ENCODE results near the gene SLIT3.

Gene SLIT3

GRCh38 chr5:168793841-168794837, 506.8 kb downstream of the SLIT3 start:
- no peak for DNase-seq (ENCODE audit: low spot score)

DNA sequence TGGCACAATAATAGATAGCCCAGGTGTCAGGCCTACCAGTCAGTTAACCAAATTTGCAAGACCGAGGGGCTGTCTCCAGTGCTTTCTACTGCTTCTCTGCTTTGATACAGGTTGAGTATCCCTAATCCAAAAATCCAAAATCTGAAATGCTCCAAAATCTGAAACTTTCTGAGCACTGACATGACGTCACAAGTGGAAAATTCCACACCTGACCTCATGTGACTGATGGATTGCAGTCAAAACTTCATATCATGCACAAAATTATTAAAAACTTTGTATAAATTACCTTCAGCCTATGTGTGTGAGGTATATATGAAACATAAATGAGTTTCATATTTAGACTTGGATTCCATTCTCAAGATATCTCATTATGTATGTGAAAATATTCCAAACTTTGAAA, 508.3 kb downstream of the SLIT3 start:
- DNase-seq (ENCODE audit: low spot score) = no peak

DNA sequence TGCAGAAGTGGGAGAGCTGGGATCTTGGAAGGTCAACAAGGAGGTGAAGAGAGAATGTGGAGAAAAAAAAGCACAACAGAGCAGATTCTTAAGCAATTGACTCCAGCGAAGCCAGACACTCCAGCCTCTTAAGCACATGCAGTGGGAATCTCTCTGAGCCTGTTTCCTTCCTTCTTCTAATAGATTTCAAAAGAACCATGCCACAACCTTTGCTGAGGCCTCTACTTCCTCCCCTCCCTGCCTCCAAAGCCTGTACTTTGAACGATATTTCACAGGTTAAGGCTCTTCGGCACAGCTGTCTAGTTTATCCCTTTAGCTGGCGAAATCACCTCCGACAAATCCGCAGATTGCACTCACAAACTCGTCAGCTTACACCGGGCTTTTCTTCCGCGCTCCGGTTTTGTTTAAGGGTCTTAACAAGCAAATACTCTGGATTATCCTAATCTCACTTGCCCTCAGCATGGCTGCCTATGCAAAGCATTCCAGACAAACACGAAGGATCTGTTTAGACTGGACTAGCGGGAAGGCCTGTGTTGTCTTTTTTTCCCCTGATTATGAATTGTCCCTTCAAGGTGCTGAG, 510.2 kb downstream of the SLIT3 start:
- no peak for DNase-seq (ENCODE audit: low spot score)

- no peak for DNase-seq (ENCODE audit: low spot score)
Observed at GRCh38 chr5:168790002-168790635, 510.8 kb downstream of the SLIT3 start.

DNA sequence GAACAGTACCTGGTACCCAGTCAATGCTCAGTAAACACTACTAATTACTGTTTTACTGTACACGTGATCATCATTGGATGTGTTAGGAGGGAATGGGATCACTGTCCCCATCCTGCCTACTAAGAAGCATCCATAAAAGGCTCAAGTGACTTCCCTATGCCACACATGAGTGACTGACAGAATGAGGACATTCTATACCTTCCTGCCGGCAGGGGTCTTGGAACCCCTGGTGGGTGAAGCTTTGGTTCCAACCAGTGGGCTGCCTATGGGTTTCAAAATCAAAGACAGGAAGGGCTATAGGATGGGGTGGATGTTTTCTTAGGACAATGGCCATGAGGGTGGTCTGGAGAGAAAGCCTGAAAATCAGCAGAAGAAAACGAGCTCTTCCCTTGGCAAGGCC, 512.2 kb downstream of the SLIT3 start:
- DNase-seq (ENCODE audit: low spot score) = no peak

DNA sequence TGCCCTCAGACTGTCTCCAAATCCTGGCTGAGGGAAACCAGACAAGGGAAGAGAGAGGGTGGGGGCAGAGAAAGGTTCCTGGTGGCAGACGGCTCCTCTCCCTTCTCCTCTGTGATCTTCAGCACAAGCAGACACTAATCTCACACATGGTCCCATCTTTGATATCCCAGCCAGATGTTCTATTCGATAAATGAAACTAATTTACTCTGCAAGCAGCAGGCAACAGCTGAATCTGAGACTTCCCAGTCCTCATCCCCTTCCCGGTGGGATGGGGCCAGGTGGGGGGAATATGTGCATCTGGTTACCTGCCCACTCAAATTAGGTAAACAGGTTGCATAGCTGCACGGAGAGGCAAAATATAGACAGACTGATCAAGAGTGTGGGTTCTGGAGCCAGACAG, 512.8 kb downstream of the SLIT3 start:
- DNase-seq (ENCODE audit: low spot score) = no peak

DNA sequence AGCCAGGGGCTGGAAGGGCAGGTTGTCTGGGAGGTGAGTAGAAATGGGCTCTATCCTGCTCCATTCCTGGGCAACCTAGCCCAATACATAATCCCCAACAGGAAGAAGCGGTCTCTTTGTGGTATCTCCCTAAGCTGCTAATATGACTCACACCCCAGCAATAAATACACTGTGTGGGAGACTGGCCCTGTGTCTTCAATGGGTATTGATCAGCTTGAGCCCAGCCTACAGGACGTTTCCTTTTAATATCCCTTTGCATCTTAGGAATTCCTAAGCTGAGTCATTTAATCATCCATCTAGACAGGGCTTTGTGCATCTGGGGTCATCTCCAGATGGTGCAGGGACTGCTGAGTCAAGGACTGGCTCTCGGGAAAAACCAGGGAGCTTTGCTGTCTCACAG, 514.8 kb downstream of the SLIT3 start:
- DNase-seq (ENCODE audit: low spot score) = no peak

DNA sequence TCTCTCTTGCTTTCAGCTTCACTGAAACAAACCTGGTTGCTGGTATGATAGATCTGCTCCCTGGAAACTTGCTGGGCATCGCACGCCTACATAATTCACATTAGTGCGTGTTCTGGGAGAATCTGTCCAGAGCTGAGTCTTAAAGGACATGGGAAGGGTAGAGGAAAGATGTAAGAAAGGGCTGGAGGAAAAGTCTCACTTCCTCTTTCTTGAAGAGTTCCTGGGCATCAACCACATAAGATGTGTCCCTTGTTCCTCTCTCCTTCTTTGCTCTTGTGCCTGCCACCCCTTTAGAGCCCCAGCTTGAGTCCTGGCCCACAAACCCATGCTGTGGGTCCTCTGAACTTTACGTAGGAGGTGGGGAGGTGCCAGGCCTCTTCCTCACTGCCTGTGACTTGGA, 516.5 kb downstream of the SLIT3 start:
- DNase-seq (ENCODE audit: low spot score) = no peak

DNA sequence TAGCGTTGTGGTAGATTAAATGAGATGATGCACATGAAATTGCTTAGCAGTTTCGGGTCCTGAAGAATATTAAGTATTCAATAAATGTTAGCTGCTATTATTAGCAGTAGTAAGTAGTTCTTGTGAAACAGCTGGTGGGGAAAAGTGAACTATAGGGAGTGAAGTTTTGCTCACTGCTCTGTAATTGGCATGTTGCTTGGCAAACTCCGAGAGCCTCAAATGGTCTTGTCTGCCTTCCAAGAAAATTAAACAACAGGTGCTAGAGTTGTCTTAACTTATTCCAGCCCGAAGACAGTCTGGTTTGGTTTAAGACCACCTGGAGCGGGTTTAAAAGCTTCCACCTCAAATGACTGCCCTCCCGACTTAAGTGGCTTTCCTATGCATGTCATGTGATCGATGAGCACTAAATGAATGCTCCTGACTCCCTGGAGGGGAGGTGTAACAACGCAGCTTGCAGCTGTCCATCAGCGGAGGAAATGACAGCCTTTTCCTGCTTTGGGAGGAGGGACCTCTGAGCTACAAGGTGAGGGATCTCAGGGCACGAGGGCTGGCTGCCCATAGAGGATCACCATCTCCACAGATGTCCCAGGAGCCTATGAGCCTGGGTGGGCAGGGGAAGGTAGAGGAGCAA, 518.9 kb downstream of the SLIT3 start:
- DNase-seq (ENCODE audit: low spot score) = no peak

GRCh38 chr5:168780888-168781287, 520.1 kb downstream of the SLIT3 start:
- DNase-seq (ENCODE audit: low spot score) = no peak

GRCh38 chr5:168779333-168779732, 521.6 kb downstream of the SLIT3 start:
- DNase-seq (ENCODE audit: low spot score) = no peak

GRCh38 chr5:168778536-168778935, 522.4 kb downstream of the SLIT3 start:
- no peak for DNase-seq (ENCODE audit: low spot score)

GRCh38 chr5:168777651-168778050, 523.3 kb downstream of the SLIT3 start:
- DNase-seq (ENCODE audit: low spot score) = no peak

- no peak for DNase-seq (ENCODE audit: low spot score)
Observed at GRCh38 chr5:168776070-168776469, 524.9 kb downstream of the SLIT3 start.

- DNase-seq (ENCODE audit: low spot score) = no peak
Observed at GRCh38 chr5:168773226-168773625, 527.7 kb downstream of the SLIT3 start.

- DNase-seq (ENCODE audit: low spot score) = no peak
Observed at GRCh38 chr5:168772316-168772961, 528.5 kb downstream of the SLIT3 start.

- no peak for DNase-seq (ENCODE audit: low spot score)
Observed at GRCh38 chr5:168771678-168772077, 529.3 kb downstream of the SLIT3 start.

GRCh38 chr5:168770996-168771395, 529.9 kb downstream of the SLIT3 start:
- DNase-seq (ENCODE audit: low spot score) = no peak

DNA sequence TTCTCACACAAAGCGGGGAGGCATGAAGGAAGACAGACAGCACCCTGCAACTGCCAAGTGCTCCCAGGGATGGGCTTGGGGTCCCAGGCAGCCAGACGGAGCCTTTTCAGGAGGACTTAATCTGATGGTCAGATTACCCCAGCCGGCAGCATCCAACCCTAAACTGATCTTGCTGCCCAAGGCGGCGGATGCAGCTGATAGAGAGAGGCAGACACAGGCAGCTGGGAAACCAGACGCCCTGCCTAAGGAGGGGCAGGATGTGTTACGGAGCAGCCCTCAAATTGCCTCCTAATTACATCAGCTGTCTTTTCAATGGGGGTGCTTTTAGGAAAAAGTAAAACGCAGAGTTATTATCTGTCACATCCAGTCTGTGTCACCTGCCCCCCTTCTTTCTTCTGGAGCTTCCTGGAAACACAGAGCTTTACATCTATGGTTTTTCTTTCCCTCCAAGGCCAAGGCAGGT, 530.9 kb downstream of the SLIT3 start:
- DNase-seq (ENCODE audit: low spot score) = peak; percentile 37

GRCh38 chr5:168768172-168768571, 532.8 kb downstream of the SLIT3 start:
- DNase-seq (ENCODE audit: low spot score) = no peak

DNA sequence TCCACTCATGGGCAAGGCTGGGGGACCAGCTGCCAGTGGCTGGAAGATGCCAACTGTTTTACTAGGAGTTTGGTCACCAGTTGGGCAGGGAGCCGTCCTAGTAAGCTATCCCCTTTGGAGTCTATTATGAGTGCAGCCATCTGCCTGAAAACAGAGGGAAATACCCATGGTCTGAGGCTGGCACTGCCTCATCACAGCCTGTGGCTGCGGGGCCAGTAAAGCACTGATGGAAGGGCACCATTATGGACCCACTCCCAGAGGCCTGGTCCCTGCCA, 534.6 kb downstream of the SLIT3 start:
- no peak for DNase-seq (ENCODE audit: low spot score)

Data from hematopoietic multipotent progenitor cell treated with erythropoietin and hydrocortisone succinate and interleukin-3 and kit ligand, for 17 days (in vitro differentiated cells).